Measurements from ENCODE around the gene TSPAN33.

DNA sequence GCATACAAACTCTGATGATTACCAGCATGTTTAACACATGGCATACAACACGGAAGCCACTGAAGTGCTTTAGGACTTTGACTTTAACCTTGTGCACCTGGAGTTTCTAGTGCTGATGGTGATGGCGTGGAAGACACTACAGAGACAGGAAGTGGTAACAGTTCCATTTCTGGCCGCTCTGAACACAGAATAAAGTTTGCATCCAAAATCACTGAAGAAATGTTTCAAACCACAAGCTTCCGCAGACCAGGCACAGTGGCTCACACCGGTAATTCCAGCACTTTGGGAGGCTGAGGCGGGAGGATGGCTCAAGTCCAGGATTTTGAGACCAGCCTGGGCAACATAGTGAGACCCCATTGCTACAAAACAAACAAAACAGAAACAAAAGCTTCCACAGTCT, 49.2 kb upstream of the TSPAN33 start:
- no peak for TF ChIP-seq HDAC1 (IDR thresholded peaks at IDR 0.05)
- no peak for TF ChIP-seq YY1 (IDR thresholded peaks at IDR 0.05; ENCODE audit: borderline replicate concordance in 1 of 3, control insufficient read depth in 1 of 3, extremely low read depth in 1 of 3, insufficient read depth in 3 of 3, insufficient read length in 1 of 3, insufficient replicate concordance in 2 of 3, low read depth in 1 of 3, low read length in 2 of 3)
- no peak for TF ChIP-seq ZNF263 (CRISPR knock-in tag; IDR thresholded peaks at IDR 0.05; ENCODE audit: borderline replicate concordance)

Data from K562 (cell line).